Activated CD4-positive, alpha-beta T cell treated with anti-CD3 and anti-CD28 coated beads, Interleukin-2, Interleukin-6, amounts not matched to agents 100 ng/mL and 50 ng/mL, durations not matched to agents 16 hours and 8 hours (primary cell): ENCODE measurements around the gene TBL2.
"Not testable (repeated sequence)": the region's sequence is repeated elsewhere in the genome, so short reads cannot be mapped to it uniquely, and the experiment has no call there.

Experiments used
- DNase-seq: peaks from one replicate; pipeline ENCODE4 v3.0.0-alpha.2; 2020

Gene TBL2

DNA sequence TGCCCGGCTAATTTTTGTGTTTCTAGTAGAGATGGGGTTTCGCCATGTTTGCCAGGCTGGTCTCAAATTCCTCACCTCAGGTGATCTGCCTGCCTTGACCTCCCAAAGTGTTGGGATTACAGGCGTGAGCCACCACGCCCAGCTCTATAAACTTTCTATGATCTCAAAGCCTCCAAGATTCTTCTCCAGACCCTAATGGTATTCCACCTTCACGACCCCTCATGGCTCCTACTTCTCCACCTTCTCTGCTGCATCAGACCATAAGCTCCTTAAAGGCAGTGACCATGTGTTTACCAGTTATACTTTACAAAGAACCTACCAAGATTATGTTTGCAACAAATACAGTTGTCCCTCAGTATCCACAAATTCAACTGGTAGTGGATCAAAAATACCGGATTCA lies 46.2 kb downstream of the TBL2 start:
- no peak for DNase-seq

DNA sequence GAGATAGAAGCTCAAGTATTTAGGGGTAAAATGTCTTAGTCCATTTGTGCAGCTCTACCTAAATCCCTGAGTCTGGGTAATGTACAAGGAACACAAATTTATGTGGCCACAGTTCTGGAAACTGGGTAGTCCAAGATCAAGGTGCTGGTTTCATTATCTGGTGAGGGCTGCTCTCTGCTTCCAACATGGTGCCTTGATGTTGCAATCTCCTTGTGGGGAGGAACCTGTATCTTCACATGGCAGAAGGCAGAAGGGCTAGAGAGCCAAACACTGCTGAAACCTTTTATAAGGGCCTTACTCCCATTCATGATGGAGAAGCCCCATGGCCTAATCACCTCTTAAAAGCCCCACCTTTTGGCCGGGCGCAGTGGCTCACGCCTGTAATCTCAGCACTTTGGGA lies 47.6 kb downstream of the TBL2 start:
- DNase-seq = no peak

DNA sequence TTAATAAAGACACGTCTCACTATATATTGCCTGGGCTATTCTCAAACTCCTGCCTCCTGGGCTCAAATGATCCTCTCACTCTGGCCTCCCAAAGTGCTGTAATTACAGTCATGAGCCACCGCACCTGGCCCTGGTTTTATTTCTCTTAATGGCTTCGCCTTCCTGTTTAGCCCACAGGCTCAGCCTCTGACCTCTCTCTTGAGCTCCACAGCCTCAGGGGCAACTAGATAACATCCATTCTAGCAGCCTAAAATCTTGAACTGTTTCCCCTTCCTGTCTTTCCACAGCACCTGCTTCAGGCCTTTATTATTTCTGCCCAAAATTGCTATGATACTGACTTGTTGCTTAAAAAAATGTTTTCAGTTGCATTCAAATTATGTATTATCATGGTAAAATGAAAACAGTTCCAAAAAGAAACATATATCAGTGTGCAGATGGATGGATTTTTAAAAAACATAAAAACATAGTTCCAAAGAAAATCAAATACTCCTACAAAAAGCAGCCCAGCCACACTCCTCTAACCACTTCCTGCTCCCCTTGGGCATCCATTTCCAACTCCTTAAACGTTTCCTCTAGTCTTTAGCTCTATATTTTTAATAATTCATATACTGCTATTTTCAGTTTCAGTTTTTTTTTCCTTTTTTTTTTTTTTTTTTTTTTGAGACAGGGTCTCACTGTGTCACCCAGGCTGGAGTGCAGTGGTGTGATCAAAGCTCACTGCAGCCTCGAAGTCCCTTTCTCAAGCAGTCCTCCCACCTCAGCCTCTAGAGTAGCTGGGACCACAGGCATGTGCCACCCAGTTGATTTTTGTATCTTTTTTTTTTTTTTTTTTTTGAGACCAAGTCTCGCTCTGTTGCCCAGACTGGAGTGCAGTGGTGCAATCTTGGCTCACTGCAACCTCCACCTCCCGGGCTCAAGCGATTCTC lies 51.2 kb downstream of the TBL2 start:
- DNase-seq = peak; percentile 21

DNA sequence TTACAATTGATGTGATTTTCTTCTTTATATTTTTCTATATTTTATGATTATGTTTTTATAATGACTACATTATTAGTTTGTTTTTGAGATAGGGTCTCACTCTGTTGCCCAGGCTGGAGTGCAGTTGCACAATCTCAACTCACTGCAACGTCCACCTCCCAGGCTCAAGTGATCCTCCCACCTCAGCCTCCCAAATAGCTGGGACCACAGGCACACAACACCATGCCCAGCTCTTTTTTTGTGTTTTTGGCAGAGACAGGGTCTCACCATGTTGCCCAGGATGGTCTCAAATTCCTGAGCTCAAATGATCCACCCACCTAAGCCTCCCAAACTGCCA lies 52.3 kb downstream of the TBL2 start:
- DNase-seq = not testable (repeated sequence)

DNA sequence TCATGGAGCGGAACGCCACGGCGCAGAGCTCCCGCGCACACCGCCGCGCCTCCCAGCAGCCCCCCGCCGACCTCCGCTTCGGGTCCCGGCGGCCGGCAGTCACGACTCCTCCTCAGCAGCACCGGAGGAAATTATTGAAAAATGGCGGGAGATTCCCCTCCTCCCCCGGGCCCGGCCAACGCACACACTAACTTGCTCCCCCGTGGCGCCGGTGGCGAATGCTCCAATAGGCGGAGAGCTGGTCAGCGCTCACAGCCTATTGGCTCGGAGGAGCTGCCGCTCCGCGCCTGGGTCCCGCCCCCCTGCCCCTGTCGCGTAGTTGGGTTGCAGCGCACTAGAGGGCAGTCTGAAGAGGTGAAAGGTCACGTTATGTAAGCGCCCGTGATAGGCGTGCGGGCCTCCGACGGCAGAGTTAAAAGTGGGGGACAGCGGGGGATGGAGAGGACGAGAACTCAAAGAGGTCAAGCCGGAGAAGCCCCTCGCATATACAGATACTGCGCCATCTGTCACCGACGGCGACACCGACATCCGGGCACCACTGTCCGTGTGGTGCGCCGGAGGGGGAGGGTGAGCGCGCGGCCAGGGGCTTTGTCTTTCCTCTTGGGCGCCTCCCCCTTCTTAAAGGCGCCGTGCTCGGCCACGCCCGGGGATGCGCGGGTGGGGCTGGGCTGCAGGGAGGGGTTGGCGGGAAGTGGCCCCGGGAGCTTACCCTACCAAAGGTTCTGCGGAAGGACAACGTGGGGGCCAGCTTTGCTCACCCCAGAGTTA lies 56.1 kb downstream of the TBL2 start, which contains the start of gene BAZ1B:
BAZ1B (minus strand) TSS at position 189 of the 768 bp plus-strand sequence. CDS start 360 bp downstream, outside the sequence.
- DNase-seq = peak; percentile 99

DNA sequence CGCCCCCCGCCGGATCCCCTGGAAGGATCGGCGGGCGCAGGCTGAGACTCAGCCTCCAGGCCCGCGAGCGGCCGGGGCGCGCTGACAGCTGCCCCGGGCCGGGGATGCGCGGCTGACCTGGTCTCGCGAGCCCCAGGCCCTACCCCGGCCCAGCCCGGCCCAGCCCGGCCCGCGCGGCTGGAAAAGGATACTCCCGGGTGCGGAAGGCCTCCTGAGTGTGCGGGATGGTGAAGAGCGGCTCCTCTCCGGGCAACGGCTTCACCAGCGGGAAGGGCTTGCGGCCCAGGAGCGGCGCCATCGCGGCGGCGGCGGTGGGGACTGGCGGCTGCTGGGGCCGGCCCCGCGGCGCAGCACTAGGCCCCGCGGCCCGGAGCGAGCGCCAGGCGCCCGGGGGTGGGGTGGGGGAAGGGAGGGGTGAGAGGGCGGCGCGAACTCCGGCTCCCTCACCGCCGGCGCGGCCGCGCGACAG lies 56.7 kb downstream of the TBL2 start:
- no peak for DNase-seq

DNA sequence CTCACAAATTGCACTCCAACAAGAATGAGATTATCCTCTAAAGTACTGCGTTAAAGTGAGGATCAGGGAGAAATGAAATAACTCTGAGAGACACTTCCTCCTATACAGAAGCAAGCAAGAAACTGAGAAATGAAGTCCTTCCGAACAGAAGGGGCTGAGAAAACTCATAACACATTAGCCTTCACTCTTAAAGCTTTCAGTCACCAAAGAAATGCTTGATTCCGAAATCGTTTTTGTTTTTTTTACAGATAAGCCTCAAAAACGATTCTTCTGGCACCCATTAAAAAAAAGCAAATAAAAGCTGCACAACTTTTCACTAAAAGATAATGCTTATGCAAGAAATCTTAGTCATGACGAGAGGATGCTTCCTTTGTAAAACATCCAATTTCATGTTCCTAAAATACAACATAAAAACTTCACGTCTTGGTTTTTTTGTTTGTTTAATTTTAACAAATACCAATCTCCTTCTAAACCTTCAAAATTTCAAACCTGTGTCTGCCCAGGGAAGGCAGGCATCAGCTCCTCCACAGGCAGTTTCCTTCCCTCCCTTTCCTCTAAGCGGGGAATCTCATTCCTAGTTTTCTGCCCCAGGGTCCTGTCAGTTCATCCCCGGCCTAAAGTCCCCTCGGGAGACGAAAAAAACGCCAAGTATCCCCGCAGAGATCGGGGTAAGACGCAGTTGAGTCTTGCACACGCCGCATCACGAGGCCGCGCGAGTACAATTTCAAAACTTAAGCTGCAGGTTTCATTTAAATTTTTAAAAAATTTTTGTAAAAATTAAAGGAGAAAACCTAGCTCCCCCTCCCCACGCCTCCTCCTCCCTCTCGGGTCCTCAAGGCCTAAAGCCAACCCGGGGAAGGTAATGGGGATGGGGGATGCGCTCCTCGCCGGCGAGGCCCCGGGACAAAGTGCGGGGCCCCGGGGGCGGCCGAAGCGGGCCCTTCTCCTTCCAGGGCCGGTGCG lies 57.4 kb downstream of the TBL2 start:
- peak; percentile 13 for DNase-seq

DNA sequence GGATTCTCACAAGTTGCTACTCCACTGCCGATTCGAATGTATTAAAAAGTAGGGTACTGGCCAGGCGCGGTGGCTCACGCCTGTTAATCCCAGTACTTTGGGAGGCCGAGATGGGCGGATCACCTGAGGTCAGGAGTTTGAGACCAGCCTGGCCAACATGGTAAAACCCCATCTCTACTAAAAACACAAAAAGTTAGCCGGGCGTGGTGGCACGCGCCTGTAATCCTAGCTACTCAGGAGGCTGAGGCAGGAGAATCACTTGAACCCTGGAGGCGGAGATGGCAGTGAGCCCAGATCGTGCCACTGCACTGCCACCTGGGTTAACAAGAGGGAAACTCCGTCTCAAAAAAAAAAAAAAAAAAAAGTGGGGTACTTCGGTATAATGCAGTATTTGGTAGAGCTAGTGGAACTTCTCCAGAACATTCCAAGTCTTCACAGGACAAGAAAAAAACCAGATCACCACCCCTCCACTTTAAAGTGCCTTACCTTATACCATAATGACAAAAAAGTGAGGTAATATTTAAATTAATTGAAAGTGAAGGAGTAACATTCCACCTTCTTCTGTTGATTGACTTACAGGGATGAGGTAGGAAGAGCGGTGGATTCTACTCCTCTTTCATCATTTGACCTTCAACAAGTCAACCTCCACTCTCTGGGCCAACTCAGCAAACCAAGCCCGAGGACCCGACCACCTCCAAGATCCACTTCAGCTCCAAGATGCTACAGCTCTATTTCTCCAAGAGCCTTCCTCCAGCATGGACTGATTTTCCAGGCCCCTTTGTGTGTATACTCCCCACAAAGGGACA lies 58.3 kb downstream of the TBL2 start:
- peak; percentile 41 for DNase-seq

DNA sequence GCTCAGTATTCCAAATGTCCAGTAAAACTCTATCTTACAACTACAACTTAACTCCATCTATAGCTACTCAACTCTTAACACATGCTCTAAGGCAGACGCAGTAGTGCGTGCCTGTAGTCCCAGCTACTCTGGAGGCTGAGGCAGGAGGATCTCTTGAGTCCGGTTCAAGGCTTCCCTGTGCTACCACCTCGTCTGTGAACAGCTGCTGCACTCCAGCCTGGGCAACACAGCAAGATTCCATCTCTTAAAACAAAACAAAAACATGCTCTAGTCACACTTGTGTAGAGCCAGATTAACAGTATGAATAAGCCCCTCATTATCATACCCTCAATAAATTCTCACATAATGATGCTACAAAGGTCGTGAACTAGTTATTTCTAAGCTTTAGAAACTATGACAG lies 59.9 kb downstream of the TBL2 start:
- DNase-seq = no peak
